GM21381 (cell line): ENCODE measurements around the gene MYOM3.

ENCODE experiments used
- ATAC-seq: cut with Tn5 transposase; IDR thresholded peaks from one replicate; pipeline ENCODE4 v1.9.1; 2021; ENCODE audit warnings: mild to moderate bottlenecking, moderate library complexity; ENCODE audit not compliant: unreplicated experiment

MYOM3 gene

DNA sequence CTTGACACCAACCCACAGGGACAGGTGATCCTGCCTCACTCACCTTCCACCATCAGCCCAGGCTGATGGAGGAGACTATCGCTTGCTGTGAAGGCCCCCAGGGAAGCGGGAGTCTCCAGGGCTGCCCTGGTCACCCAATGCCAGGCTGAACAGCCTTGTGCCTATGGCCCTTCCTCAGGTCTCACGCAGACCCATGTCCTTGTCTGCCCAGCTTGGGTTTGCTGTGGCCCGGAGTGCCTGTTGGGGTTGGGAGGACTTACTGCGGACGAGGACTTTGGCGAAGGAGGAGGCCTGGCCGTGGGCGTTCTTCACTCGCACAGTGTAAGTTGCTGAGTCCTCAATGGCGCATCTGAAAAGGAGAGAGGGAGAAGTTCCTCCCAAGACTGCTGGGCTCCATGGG lies 14.3 kb downstream of the MYOM3 start:
- ATAC-seq = no peak

DNA sequence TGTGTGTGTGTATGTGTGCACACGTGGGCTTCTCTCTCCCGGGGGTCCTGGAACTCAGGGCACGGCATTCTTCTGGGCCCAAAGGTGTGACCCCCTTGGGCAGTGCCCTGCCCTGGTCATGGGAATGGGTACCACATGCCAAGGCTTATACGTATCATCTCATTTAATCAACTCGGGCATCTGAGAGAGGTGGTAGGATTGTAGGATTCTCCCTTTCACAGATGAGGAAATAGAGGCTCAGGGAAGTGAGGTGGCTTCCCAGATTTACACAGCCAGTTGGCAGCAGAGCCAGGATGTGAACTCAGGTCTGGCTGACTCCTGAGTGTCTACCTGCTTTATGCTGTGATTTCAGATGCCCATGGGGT lies 15.2 kb downstream of the MYOM3 start:
- no peak for ATAC-seq

DNA sequence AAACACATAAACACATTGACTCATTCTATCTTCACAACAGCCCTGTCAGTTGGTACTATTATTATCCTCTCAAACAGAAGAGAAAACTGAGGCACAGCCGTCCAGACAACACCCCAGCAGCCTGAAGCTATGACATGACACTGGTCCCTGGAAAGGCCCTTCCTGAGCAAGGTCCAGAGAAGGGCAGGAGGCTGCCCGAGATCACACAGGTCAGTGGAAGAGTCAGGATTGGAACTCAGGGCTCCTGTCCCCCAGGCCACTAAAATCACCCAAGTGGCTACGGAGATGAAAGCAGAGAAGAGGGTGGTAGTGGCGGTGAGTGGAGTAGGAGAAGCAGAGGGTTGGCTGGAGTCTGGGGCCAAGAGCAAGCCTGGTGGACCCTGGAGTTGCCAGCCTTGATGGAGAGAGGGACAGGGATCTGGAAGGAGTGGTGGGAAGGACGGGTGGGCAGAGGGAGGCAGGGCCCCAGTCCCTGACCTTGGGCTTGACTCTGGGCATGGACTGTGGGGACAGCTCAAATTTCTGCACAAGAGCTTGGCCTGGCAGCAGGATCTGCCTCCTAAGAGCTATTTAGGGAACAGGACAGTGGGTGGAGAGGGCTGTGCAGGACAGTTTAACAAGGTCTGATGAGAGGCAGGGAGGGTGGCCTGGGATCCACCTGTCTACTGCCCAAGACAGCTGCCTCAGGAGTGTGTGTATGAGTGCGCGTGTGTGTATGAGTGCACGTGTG lies 15.8 kb downstream of the MYOM3 start:
- no peak for ATAC-seq

DNA sequence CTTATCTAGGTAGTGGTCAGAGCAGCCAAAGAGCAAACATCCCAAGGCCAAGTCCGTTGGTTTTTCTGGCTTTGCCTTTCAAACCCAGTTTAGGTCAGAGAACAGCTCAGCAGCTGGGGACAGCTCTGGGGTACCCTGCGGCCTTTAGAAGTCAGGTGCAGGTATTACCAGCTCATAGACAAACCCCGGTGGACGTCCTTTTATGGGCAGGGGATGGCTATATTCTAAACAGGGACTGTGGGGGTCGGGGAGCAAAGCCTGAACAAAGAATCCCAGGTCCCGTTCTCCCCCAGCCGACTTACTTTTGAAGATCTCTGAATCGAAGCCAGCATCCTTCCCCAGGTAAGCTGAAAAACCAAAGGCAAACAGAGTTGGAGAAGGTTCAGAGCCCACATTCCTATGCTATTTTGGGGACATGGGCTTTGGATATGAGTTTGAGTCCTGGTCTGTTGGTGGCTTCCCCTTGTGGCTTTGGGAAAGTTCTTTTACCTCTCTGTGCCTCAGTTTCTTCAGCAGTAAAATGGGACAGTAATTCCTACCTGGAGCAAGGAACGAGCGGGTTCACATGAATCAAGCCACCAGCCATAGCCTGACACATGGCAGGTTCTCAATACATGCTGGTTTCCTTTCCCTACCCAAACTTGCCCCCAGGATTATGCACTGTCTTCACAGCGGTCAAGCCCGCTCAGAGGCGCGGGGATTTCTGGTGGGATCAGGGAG lies 16.6 kb downstream of the MYOM3 start:
- ATAC-seq = no peak

GRCh38 chr1:24094554-24094953 lies 17.4 kb downstream of the MYOM3 start:
- no peak for ATAC-seq

GRCh38 chr1:24093732-24094131 lies 18.2 kb downstream of the MYOM3 start:
- no peak for ATAC-seq

GRCh38 chr1:24092979-24093378 lies 19.0 kb downstream of the MYOM3 start:
- no peak for ATAC-seq

DNA sequence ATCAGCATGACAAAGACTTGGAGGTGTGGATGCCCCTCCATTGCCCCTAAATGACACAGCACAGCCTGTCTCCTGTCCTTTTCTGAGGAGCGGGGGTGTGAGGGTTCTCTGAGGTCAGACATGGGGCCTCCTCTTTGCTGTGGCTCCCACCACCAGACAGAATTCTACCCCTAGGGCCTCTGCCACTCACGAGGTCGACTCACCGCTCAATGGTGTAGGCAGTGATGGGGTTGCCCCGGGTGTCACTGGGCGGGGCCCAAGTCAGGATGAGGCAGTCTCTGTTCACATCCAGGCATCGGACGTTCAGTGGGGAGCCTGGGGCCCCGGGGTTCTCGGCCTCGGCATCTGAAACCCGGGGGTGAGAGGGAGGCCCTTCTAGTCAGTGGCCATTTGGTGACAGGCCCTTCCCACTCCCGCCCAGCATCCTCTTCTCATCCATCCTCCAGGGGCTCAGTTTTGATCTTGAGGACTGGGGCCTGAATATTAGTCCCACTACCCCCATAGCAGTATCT lies 19.9 kb downstream of the MYOM3 start:
- ATAC-seq = no peak

DNA sequence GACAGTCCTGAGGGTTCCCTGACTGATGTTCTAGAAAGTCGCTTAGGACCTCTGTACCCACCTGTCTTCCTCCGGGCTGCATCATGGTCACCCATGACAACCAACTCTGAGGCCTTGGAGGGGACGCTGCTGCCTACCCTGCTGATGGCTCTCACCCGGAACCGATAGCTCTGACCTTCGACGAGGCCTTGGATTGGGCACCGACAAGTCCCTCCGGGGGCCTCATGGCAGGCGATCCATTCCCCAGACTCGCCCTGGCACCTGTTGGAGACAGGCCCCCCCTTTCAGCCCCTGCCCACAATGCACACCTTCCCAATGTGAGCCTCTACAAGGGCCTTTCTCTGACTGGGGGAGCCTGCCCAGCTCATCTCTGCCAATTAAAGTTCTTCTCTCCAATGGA lies 21.2 kb downstream of the MYOM3 start:
- ATAC-seq = no peak

DNA sequence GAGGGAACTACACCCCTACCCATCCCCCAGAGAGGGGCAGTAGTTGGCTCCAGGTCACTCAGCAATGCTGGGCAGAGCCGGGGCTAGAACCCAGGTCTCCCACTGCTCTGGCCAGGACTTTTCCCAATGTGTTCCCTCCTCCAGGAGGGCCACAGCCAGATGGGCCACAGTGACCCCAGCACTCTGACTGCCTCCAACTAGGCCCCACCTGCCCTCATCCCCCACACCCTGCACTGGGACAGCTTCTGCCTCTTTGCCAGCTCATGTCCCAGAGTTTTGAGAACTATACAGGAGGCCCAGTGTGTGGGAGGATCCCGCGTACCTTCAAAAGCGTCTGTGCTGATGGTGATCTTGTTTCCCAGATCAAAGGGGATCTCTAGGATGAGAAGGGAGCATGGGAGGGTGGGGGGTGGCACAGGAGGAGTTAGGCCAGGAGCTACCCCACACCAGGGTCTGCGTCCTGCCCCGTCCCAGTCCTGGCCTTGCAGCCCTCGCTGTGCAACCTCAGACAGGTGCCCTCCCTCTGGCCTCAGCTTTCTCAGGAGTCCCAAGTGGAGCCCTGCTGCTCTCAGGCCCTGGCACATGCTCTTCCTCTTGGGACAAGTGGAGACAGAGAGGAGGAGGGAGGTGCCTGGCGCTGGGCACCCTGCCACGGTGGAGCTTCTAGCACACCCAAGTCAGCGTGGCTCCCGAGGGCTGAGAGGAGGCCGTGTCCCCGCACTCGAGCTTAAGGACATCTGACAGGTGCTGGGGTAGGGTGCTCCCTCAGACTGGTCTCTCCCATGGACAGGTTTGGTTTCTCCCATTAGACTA lies 22.0 kb downstream of the MYOM3 start:
- ATAC-seq = no peak

GRCh38 chr1:24089027-24089742 lies 22.8 kb downstream of the MYOM3 start:
- ATAC-seq = no peak

DNA sequence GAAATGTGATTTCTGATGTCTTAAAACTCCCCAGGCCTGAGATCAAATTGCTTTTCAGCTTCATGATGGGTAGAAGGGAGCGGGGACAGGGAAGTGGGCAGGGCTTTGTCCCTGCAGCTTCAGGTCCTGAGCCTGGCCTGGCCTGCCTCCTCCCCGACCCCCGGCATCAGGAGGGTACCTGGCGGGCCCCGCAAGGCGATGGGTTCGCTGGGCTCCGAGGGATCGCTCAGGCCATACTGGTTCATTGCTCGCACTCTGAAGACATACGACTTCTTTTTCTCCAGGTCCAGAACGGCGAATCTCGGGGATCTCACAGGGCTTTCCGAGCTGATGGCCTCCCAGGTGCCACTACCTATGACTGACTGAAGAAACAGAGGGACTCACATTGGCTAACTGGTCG lies 25.5 kb downstream of the MYOM3 start:
- no peak for ATAC-seq

GRCh38 chr1:24085546-24085945 lies 26.4 kb downstream of the MYOM3 start:
- no peak for ATAC-seq

- ATAC-seq = no peak
These were observed 26.9 kb downstream of the MYOM3 start for GRCh38 chr1:24085007-24085406.

GRCh38 chr1:24084050-24084449 lies 27.9 kb downstream of the MYOM3 start:
- no peak for ATAC-seq

- ATAC-seq = no peak
These were observed 29.6 kb downstream of the MYOM3 start for GRCh38 chr1:24082372-24082771.

DNA sequence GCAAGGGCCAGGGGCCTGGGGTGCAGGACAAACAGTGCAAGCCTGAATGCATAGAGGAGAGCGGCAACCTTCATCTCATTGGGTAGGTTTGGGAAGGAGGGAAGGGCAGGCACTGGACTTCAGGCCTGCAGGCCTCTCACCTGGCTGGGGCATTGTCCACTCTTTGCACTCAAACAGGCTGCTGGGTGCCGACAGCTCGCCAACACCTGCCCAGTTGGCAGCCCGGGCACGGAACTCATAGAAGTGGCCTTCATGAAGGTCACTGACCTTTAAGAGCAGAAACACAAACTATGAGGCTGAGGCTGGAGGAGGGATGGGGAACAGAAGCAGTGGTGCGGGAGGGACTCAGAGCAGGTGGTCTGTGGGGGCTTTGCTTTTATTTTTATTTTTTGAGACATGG lies 30.7 kb downstream of the MYOM3 start:
- ATAC-seq = no peak

GRCh38 chr1:24080131-24080530 lies 31.8 kb downstream of the MYOM3 start:
- ATAC-seq = no peak

- no peak for ATAC-seq
These were observed 34.5 kb downstream of the MYOM3 start for GRCh38 chr1:24077278-24077978.

DNA sequence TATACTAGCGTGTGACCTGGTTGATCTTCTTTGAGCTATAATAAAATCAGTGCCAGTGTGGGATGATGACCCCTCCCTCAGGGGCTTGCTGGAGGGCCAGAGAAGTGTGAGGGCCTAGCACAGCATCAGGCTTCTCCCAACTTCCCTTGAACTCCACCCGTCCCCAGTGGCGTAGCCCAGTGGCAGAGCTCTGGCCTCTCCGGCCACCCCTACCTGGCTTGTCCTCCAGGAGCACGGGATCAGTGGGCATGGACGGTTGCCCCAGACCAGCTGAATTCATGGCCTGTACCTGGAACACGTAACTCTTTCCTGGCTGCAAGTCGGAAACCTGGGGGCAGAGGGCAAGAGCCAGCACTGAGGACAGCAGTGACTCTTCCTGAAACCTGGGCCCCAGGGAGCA lies 36.0 kb downstream of the MYOM3 start:
- ATAC-seq = no peak

DNA sequence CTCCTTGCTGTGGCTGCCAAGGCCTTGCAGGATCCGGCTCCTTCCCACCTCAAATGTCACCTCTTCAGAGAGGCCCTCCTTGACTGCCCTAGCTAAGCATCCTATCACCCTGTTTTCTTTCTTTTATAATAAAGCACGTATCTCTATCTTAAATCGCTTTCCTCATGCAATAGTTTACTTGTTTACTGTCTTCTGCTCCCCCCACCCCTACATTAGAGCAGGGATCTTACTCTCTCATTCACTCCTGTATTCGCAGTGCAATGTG lies 36.4 kb downstream of the MYOM3 start:
- no peak for ATAC-seq
